WTC11 (cell line): ENCODE measurements around the gene PLRG1.

Experiments
- ESRRA ChIP-seq: sonication (generic); formaldehyde crosslinking; IDR thresholded peaks from 2 replicates; pipeline ENCODE4 v1.8.1; 2022; ENCODE audit warnings: mild to moderate bottlenecking, missing genetic modification reagents, borderline replicate concordance
- JUN ChIP-seq: sonication (generic); formaldehyde crosslinking; IDR thresholded peaks from 2 replicates; pipeline ENCODE4 v1.8.0; 2023; ENCODE audit warnings: mild to moderate bottlenecking, missing genetic modification reagents
- NR3C1 ChIP-seq: sonication (generic); formaldehyde crosslinking; conservative IDR thresholded peaks from 2 replicates; pipeline ENCODE4 v1.8.1; 2023; ENCODE audit warnings: low read depth, mild to moderate bottlenecking, missing genetic modification reagents
- TF ChIP-seq, protein P1 (sequence below): fragments of 200-600 bp; IDR thresholded peaks from 2 replicates; pipeline ENCODE4 v1.8.0; 2022; ENCODE audit warnings: antibody characterized with exemption

DNA sequence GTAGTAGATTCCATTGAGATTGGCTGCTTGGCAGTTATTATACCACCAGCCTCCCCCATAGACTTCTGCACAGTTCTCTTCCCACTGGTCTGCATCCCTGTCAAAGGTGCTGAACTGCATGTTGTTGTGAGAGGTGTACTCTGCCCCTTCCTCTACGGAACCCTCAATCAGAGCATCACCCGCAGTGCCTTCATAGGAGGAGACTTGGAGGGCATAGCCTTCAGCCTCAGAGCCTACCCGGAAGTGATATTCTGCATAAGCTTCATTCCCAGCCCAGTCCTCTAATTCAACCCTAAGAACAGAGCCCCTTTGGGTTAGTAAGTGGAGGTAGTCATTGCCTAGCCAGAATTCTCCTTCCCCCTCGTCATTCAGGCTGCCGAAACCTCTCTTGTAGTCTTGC is 34.1 kb upstream of the PLRG1 start:
- TF ChIP-seq, protein P1, sequence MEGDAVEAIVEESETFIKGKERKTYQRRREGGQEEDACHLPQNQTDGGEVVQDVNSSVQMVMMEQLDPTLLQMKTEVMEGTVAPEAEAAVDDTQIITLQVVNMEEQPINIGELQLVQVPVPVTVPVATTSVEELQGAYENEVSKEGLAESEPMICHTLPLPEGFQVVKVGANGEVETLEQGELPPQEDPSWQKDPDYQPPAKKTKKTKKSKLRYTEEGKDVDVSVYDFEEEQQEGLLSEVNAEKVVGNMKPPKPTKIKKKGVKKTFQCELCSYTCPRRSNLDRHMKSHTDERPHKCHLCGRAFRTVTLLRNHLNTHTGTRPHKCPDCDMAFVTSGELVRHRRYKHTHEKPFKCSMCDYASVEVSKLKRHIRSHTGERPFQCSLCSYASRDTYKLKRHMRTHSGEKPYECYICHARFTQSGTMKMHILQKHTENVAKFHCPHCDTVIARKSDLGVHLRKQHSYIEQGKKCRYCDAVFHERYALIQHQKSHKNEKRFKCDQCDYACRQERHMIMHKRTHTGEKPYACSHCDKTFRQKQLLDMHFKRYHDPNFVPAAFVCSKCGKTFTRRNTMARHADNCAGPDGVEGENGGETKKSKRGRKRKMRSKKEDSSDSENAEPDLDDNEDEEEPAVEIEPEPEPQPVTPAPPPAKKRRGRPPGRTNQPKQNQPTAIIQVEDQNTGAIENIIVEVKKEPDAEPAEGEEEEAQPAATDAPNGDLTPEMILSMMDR, result no peak
- TF ChIP-seq ESRRA (CRISPR knock-in tag) (no peak), JUN (CRISPR knock-in tag) (no peak), NR3C1 (CRISPR knock-in tag) (no peak)
